SU-DHL-6 (cell line): ENCODE results near the gene PCDHGB7.

Experiments
- EZH2phosphoT487 ChIP-seq: fragments of 200-600 bp; sonication (generic), shearing (Covaris generic); conservative IDR thresholded peaks from 2 replicates; pipeline ENCODE4 v1.6.1; 2018; ENCODE audit warnings: mild to moderate bottlenecking, antibody characterized with exemption, low read length, moderate library complexity, mixed read lengths
- TF ChIP-seq, protein P1 (sequence below): fragments of 200-600 bp; sonication (generic); IDR thresholded peaks from one replicate; pipeline ENCODE4 v1.5.1; 2017; ENCODE audit warnings: antibody characterized with exemption, mild to moderate bottlenecking, low read length, moderate library complexity; ENCODE audit not compliant: insufficient read depth, poor library complexity, severe bottlenecking

- TF ChIP-seq, protein P1, sequence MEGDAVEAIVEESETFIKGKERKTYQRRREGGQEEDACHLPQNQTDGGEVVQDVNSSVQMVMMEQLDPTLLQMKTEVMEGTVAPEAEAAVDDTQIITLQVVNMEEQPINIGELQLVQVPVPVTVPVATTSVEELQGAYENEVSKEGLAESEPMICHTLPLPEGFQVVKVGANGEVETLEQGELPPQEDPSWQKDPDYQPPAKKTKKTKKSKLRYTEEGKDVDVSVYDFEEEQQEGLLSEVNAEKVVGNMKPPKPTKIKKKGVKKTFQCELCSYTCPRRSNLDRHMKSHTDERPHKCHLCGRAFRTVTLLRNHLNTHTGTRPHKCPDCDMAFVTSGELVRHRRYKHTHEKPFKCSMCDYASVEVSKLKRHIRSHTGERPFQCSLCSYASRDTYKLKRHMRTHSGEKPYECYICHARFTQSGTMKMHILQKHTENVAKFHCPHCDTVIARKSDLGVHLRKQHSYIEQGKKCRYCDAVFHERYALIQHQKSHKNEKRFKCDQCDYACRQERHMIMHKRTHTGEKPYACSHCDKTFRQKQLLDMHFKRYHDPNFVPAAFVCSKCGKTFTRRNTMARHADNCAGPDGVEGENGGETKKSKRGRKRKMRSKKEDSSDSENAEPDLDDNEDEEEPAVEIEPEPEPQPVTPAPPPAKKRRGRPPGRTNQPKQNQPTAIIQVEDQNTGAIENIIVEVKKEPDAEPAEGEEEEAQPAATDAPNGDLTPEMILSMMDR = no peak
- TF ChIP-seq EZH2phosphoT487 = no peak
These were observed 24.2 kb upstream of the PCDHGB7 start for GRCh38 chr5:141393267-141393666.
